Endothelial cell of umbilical vein (primary cell): ENCODE measurements around the gene ZDHHC14. TPM values are rescaled to one million over a fixed set of nuclear protein-coding genes. Genes with fewer than 3 reads are reported as not detected.

Experiments
- BruUV-seq: library from RNA; stranded (reverse); fragments of 400-500 nt; replicated peaks from 2 replicates; lab custom pipeline; 2021; lab: Mats Ljungman, UMichigan
- CTCF ChIA-PET: fragments of 300-600, 350-600 bp; sonication (Branson Sonifier 250); formaldehyde crosslinking; loops from one replicate; lab custom pipeline; 2021; ENCODE audit warnings: antibody characterized with exemption, inconsistent platforms; lab: Charles Lee
- POLR2A ChIA-PET: fragments of 300-600, 350-600 bp; sonication (Branson Sonifier 250); formaldehyde crosslinking; loops from one replicate; lab custom pipeline; 2021; ENCODE audit warnings: antibody characterized with exemption, inconsistent platforms; lab: Charles Lee
- DNase-seq: peaks from one replicate; pipeline ENCODE4 v3.0.0-alpha.2; 2011; ENCODE audit warnings: low read depth, low spot score
- FAIRE-seq: peaks from 2 replicates; lab custom pipeline; 2011; peaks lifted over from hg19 to GRCh38; lab: Jason Lieb, UNC
- H2AFZ ChIP-seq: 2 replicates; pipeline ENCODE4 v1.6.0; 2012; ENCODE audit warnings: low read depth, low read length, control low read depth, inconsistent platforms
- H3K27ac ChIP-seq: 2 replicates; pipeline ENCODE4 v1.5.1; 2011; ENCODE audit warnings: low read depth, mild to moderate bottlenecking, control low read depth, low read length, moderate library complexity; ENCODE audit not compliant: insufficient read depth
- H3K27me3 ChIP-seq, 2 experiments: 2 replicates each; pipeline versions ENCODE4 v1.6.0 to v1.6.1; 2011; ENCODE audit warnings: low read length in 2 of 2, mixed read lengths in 1 of 2; ENCODE audit not compliant: control insufficient read depth in 2 of 2, insufficient read depth in 2 of 2
- H3K36me3 ChIP-seq, 2 experiments: 2 replicates in 1 of 2; 3 replicates in 1 of 2; pipeline ENCODE4 v1.5.1; 2011; ENCODE audit warnings: low read length in 2 of 2, mild to moderate bottlenecking in 1 of 2, moderate library complexity in 1 of 2; ENCODE audit not compliant: control insufficient read depth in 2 of 2, insufficient read depth in 2 of 2; ENCODE audit errors: extremely low read depth in 1 of 2
- H3K4me1 ChIP-seq: 3 replicates; pipeline ENCODE4 v1.5.1; 2011; ENCODE audit warnings: mild to moderate bottlenecking, low read length; ENCODE audit not compliant: control insufficient read depth, insufficient read depth; ENCODE audit errors: extremely low read depth
- H3K4me2 ChIP-seq: 2 replicates; pipeline ENCODE4 v1.6.1; 2011; ENCODE audit warnings: low read length, control low read depth, mixed read lengths; ENCODE audit not compliant: insufficient read depth
- H3K4me3 ChIP-seq, 3 experiments: fragments of 200-600 bp in 1 of 3; sonication (generic), shearing (Covaris generic) in 1 of 3; replicated peaks in 1 of 3; 2 replicates each; pipeline ENCODE4 v1.5.1; 2011 to 2016; ENCODE audit warnings: control low read depth in 3 of 3, low read length in 3 of 3, mild to moderate bottlenecking in 2 of 3, inconsistent platforms in 1 of 3, low read depth in 1 of 3, moderate library complexity in 1 of 3; ENCODE audit not compliant: insufficient read depth in 1 of 3
- H3K79me2 ChIP-seq: 2 replicates; pipeline ENCODE4 v1.6.0; 2012; ENCODE audit warnings: low read length, inconsistent platforms; ENCODE audit not compliant: control insufficient read depth, insufficient read depth
- H3K9ac ChIP-seq: replicated peaks from 2 replicates; pipeline ENCODE3; 2011; ENCODE audit warnings: low read length, control low read depth; ENCODE audit not compliant: insufficient read depth; ENCODE audit errors: extremely low read depth
- H3K9me1 ChIP-seq: replicated peaks from 3 replicates; pipeline ENCODE4 v1.6.0; 2011; ENCODE audit warnings: mild to moderate bottlenecking, low read length; ENCODE audit not compliant: control insufficient read depth, insufficient read depth; ENCODE audit errors: extremely low read depth
- H3K9me3 ChIP-seq: replicated peaks from 2 replicates; pipeline ENCODE4 v1.5.1; 2012; ENCODE audit warnings: low read length, inconsistent platforms; ENCODE audit not compliant: control insufficient read depth, insufficient read depth
- H4K20me1 ChIP-seq: replicated peaks from 2 replicates; pipeline ENCODE3; 2011; ENCODE audit warnings: mild to moderate bottlenecking, low read length; ENCODE audit not compliant: control insufficient read depth, insufficient read depth; ENCODE audit errors: extremely low read depth
- CTCF ChIP-seq, 2 donors: IDR thresholded peaks; 1 replicate in 1 of 2; 2 replicates in 1 of 2; pipeline ENCODE4 v1.5.1; 2011; ENCODE audit warnings: low read length in 2 of 2, mild to moderate bottlenecking in 2 of 2, moderate library complexity in 2 of 2, control low read depth in 1 of 2, inconsistent platforms in 1 of 2, low read depth in 1 of 2; ENCODE audit not compliant: insufficient read depth in 1 of 2; ENCODE audit errors: extremely low read depth in 1 of 2
- EZH2 ChIP-seq: IDR thresholded peaks from 2 replicates; pipeline ENCODE4 v1.6.1; 2012; ENCODE audit warnings: borderline replicate concordance, low read depth, mild to moderate bottlenecking, moderate library complexity, low read length, inconsistent platforms; ENCODE audit not compliant: severe bottlenecking
- FOS ChIP-seq: IDR thresholded peaks from 2 replicates; pipeline ENCODE4 v1.6.1; 2011; ENCODE audit warnings: mild to moderate bottlenecking, low read length, moderate library complexity, borderline replicate concordance; ENCODE audit not compliant: insufficient read depth
- GATA2 ChIP-seq: IDR thresholded peaks from 2 replicates; pipeline ENCODE4 v1.7.0; 2011; ENCODE audit warnings: low read depth, mild to moderate bottlenecking, moderate library complexity, mixed read lengths, low read length; ENCODE audit not compliant: insufficient read length, insufficient read depth
- JUN ChIP-seq: IDR thresholded peaks from 2 replicates; pipeline ENCODE4 v1.6.1; 2011; ENCODE audit warnings: borderline replicate concordance, low read depth; ENCODE audit not compliant: insufficient read length, insufficient read depth
- MAX ChIP-seq: IDR thresholded peaks from 2 replicates; pipeline ENCODE4 v1.6.1; 2011; ENCODE audit not compliant: insufficient read depth, insufficient read length
- MYC ChIP-seq: IDR thresholded peaks from one replicate; pipeline ENCODE4 v1.6.1; 2011; ENCODE audit warnings: mild to moderate bottlenecking, low read depth, low read length
- POLR2A ChIP-seq: IDR thresholded peaks from 2 replicates; pipeline ENCODE4 v1.6.1; 2012; ENCODE audit warnings: low read depth, mild to moderate bottlenecking, control low read depth, low read length
- POLR2AphosphoS5 ChIP-seq: IDR thresholded peaks from 2 replicates; pipeline ENCODE4 v1.6.1; 2012; ENCODE audit warnings: low read depth, mild to moderate bottlenecking, control low read depth, low read length, moderate library complexity; ENCODE audit not compliant: insufficient read depth
- dilution Hi-C: fragments of 300-500 bp; cut with MboI; formaldehyde crosslinking; loops from one replicate; pipeline ENCODE4 v1.15.0; 2019; ENCODE audit warnings: low sequenced_read_pairs; ENCODE audit not compliant: extremely low pct_ligation_motif_present
- intact Hi-C: fragments of 100-400 bp; cut with micrococcal nuclease; formaldehyde crosslinking; loops from one replicate; pipeline ENCODE4 v1.10.0; 2022
- polyA plus RNA-seq, 4 experiments: library from polyadenylated mRNA; depleted of rRNA in 3 of 4; stranded (reverse) in 3 of 4; unstranded in 1 of 4; fragments of >200 nt; gene quantifications; 2 replicates each; pipeline versions ENCODE4 v1.2.1 to v1.2.3, GENCODE V29; 2011 to 2012; ENCODE audit warnings: missing spikeins in 1 of 4
- total RNA-seq: library from RNA; stranded (reverse); gene quantifications from 2 replicates; pipeline ENCODE4 v1.2.3, GENCODE V29; 2021

Gene ZDHHC14
- total and polyA plus RNA-seq, 2 donors (not counting 3 experiments of a cell fraction or from before 2014, with no cell fraction given), result 23.0 to 25.6 TPM

GRCh38 chr6:157493576-157493975 is 112.6 kb downstream of the ZDHHC14 start:
- no peak overlapping the region for H3K4me3 ChIP-seq
- no peaks in the 10 kb centered on the region for H4K20me1 ChIP-seq
- FAIRE-seq (no peak), DNase-seq (no peak)
- intact Hi-C loops, result no loop called here
- no peaks in the 10 kb centered on the region for H3K9me3 ChIP-seq
- no peak for TF ChIP-seq JUN
- TF ChIP-seq EZH2, result no peak
- no peak for TF ChIP-seq CTCF (IDR thresholded peaks at IDR 0.05; ENCODE audit: extremely low read depth in 1 of 2, insufficient read depth in 1 of 2, low read depth in 1 of 2, low read length in 2 of 2)
- no peak for TF ChIP-seq POLR2AphosphoS5
- TF ChIP-seq MAX, result no peak
- no peak for TF ChIP-seq POLR2A
- TF ChIP-seq MYC, result no peak
- TF ChIP-seq FOS, result no peak
- no peak for TF ChIP-seq GATA2
- H3K9me1 ChIP-seq, result no peaks in the 10 kb centered on the region
- no peaks in the 10 kb centered on the region for H3K36me3 ChIP-seq
- H3K4me2 ChIP-seq, result no peak overlapping the region
- H3K27me3 ChIP-seq, result no peaks in the 10 kb centered on the region
- ChIA-PET CTCF (interaction anchor here (1.1 kb wide), 1 partner anchor 102 kb away, joined by 3 read pairs; no protein-coding TSS in a partner anchor), POLR2A (no interaction called here)
- dilution Hi-C loops, result no loop called here
- H2AFZ ChIP-seq, result no peak overlapping the region
- H3K4me1 ChIP-seq, result peaks cover 23% of the 10 kb centered on the region
- no peaks in the 10 kb centered on the region for H3K79me2 ChIP-seq
- no TSS peak for BruUV-seq
- H3K9ac ChIP-seq, result no peak overlapping the region
- H3K27ac ChIP-seq, result no peak overlapping the region
